ENCODE measurements around the gene ARHGAP21.

ARHGAP21 gene

GRCh38 chr10:24722676-24723385 lies 856 bp downstream of the ARHGAP21 start:
- peak; percentile 8 to 23 for DNase-seq (ENCODE audit: low read depth in 2 of 2)

DNA sequence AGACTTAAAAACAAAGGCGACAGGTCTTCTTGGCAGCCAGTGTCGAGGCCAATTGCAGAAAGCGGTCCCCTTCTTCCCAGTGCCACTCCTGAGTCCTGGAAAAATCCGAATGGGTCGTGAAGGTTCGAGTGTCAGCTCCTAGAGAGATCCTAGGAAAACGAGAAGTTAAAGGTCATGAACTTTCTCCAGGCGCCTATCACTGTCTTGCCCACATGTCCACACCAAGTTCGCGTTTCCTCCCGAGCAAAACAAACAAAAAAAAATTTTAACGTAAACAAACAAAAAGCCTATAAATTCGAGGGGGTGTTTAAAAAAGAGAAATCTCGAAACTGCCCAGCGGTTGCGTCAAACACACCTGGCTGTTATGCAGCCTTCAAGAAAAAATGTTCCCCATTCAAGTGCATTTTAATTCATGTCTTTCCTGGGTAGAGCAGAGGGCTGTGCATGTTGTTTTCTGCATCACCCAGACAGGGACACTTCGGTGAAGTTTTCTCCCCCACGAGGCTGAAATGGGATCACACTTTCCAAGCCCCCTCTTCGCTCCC lies 1.5 kb downstream of the ARHGAP21 start:
- DNase-seq (ENCODE audit: low read depth in 2 of 2): no peak

GRCh38 chr10:24721229-24722106 lies 2.2 kb downstream of the ARHGAP21 start:
- no peak for DNase-seq (ENCODE audit: low read depth in 2 of 2)

DNA sequence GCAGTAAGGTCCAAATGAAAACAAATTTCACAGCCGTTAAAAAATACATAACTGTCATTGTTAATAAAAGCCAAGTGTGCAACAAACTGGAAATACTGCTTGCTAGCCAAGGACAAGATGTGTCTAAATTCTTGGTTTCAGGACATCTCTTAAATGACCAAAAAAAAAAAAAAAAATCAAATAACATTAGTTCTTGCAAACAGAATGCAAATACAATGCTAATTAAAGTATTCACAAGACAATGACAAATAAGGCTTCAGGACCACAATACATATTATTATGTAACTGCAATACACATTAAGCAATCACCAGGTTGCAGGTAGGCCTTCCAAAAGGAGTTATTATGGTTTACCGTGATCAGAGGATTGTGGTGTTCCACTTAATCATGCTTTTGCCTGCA lies 3.6 kb downstream of the ARHGAP21 start:
- DNase-seq (ENCODE audit: low read depth in 2 of 2): no peak

DNA sequence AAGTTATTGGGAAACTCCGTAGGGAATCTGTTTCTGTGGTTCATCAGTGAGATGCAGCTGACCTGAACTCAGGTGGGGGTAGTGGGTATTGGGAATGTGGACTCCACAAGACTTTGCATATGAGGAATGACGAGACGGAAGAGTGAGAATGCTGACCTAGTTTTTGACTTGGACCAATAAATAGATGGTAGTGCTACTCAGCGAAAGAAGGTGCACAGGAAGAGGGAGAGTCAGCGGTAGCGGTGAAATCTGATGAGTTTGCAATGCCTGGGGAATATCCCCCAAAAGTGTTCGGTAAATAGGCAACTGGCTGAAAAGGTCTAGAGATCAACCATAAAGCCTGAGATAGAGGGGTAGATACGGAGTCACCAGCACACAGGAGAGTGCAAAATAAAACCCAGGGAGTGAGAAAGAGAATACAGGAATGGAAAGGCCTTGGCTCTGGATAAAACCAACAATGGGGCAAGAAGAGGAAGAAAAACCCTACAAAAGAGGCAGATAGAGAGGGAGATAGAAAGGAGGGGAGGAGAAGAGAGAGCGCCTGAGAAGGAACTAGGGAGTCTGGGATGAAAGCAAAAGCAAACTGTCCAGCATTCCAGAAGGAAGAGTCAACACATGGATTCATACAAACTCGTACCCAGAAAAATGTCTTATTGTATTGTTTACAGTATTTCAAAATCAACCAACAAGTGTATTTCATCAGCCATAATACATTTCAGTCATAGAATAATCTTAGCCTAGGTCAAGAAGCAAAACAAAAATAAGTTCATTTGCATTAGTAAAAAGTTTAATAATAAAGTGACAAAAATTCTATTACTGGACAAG lies 5.4 kb downstream of the ARHGAP21 start:
- DNase-seq (ENCODE audit: low read depth in 2 of 2): no peak

DNA sequence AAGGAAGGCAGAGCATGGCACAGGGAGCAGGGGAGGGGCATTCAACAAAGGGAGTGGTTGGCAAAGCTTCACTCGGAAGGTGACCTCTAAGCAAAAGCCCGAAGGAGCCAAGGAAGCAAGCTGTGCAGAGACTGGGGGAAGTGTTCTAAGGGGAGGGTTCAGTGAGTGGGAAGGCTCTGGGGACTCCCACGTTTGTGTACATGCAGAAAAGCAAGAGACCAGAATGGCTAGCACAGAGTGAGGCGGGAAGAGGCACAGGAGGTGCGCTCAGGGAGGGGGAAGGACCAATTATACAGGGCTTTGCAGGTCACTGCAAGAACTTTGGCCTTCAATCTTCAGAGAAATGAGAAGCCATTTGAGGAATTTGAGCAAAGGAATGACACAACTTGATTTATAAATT lies 7.4 kb downstream of the ARHGAP21 start:
- no peak for DNase-seq (ENCODE audit: low read depth in 2 of 2)

- no peak for DNase-seq (ENCODE audit: low read depth in 2 of 2)
These were observed 8.4 kb downstream of the ARHGAP21 start for GRCh38 chr10:24715246-24715769.

- no peak for DNase-seq (ENCODE audit: low read depth in 2 of 2)
These were observed 10.6 kb downstream of the ARHGAP21 start for GRCh38 chr10:24713086-24713485.

DNA sequence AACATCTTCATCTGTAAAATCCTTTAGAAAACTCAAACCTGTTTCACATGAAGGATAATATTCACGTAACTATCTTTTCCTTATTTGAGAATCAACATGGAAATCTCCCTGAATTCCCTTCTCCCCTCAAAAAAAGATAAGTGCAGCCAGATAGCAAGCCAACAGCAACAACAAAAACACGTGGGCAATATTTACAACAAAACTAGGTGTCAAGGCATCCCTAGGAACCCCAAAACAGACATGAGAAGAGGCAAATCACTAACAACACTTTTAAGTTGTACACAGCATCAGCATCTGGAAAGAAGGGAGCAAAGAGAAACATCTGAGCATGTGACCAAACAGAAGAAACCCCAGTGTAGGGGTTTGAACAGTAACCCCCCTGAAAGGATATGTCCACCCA lies 12.2 kb downstream of the ARHGAP21 start:
- no peak for DNase-seq (ENCODE audit: low read depth in 2 of 2)

- DNase-seq (ENCODE audit: low read depth in 2 of 2): no peak
These were observed 15.6 kb downstream of the ARHGAP21 start for GRCh38 chr10:24708081-24708480.

GRCh38 chr10:24707445-24707844 lies 16.2 kb downstream of the ARHGAP21 start:
- DNase-seq (ENCODE audit: low read depth in 2 of 2): no peak

DNA sequence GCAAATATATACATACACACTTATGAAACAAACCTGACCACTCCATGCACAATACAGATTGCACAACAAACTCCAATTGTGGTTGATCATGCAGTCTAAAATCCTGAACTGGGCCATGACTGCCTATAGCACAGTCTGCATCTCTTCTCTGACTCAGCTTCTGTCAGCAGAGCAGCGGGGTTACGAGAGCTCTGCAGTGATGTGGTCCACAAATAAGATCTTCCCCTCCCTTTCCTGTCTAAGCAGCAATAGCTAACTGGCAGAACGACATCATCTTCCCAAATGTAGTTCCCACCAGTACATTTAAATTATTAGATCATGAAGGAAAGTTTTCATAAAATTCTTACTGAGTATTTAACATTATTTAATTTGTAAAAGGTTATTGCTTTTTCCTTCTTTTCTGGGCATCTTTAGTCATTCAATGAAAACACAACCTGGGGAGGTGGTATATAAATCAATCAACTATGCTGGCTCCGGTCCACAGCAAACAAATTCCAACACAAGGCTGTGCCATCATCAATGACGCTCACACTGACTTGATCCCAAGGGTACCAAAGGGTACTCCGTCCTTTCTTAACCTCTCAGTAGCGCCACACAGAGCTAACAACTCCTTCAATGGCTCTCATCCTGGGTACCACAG lies 17.1 kb downstream of the ARHGAP21 start:
- DNase-seq (ENCODE audit: low read depth in 2 of 2): no peak

DNA sequence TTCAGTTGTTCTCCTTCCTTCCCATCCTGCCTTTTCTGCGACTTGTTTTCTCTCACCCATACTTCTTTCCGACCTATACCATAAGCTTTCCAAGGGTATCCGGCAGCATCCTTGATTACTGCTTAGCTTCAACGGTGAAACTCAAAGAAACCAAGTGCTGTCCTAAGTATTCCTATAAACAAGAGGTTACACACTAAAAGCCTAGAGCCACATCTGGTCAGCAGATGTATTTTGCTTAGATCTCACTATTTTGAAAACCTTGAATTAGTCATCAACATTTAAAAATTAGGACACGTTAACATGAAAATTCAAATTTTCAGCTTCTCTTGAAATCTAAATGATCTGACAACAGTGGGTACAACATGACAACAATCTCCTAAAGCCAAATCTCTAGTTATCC lies 20.0 kb downstream of the ARHGAP21 start:
- DNase-seq (ENCODE audit: low read depth in 2 of 2): no peak

GRCh38 chr10:24701447-24701846 lies 22.2 kb downstream of the ARHGAP21 start:
- DNase-seq (ENCODE audit: low read depth in 2 of 2): no peak

GRCh38 chr10:24700948-24701347 lies 22.7 kb downstream of the ARHGAP21 start:
- no peak for DNase-seq (ENCODE audit: low read depth in 2 of 2)

- no peak for DNase-seq (ENCODE audit: low read depth in 2 of 2)
These were observed 25.4 kb downstream of the ARHGAP21 start for GRCh38 chr10:24698270-24698669.

DNA sequence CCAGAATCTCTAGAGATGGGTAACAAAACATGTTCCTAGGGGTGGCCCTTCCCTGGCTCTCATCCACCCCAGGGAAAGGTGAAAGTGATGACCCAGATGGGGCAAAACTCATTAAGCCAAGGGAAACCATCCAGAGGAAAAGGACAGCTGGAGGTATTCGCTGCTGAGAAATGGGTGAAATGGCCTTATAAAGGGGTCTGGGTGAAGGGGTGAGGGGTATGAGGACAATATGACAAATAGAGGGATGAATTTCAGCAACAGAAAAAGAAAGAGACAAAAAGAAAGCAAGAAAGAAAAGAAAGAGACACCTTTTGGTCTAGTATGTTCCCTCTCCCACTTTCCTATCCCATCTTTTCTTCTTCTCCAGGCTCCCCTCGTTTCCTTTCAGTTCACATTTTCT lies 26.6 kb downstream of the ARHGAP21 start:
- DNase-seq (ENCODE audit: low read depth in 2 of 2): no peak

DNA sequence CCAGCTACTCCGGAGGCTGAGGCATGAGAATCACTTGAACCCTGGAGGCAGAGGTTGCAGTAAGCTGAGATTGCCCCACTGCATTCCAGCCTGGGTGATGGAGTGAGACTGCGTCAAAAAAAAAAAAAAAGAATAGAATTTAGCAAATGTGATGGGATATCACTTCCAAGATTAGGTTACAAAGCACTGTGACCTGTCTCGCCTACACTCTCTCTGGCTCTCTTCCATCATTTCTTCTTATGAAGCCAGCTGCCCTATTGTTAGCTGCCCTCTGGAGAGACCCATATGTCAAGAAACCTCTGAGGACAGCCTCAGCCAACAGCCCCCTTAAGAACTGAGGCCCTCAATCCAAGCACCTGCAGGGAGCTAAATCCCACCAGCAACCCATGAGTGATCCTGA lies 28.2 kb downstream of the ARHGAP21 start:
- no peak for DNase-seq (ENCODE audit: low read depth in 2 of 2)

GRCh38 chr10:24694086-24694485 lies 29.6 kb downstream of the ARHGAP21 start:
- no peak for DNase-seq (ENCODE audit: low read depth in 2 of 2)

GRCh38 chr10:24690961-24691512 lies 32.6 kb downstream of the ARHGAP21 start:
- DNase-seq (ENCODE audit: low read depth in 2 of 2): no peak

- DNase-seq (ENCODE audit: low read depth in 2 of 2): no peak
These were observed 37.6 kb downstream of the ARHGAP21 start for GRCh38 chr10:24685958-24686540.
